PC-9 (cell line): ENCODE data around the gene MAPK8IP3. TPM values are rescaled to one million over a fixed set of nuclear protein-coding genes. Genes with fewer than 3 reads are reported as not detected.

ENCODE experiments used
- BruUV-seq: library from RNA; stranded (reverse); fragments of 400-500 nt; replicated peaks from 2 replicates; lab custom pipeline; 2021; lab: Mats Ljungman, UMichigan
- CTCF ChIA-PET: fragments of 300-600 bp; sonication (Branson Sonifier 250); formaldehyde crosslinking; loops from one replicate; lab custom pipeline; 2022; ENCODE audit warnings: antibody characterized with exemption; lab: Charles Lee
- POLR2A ChIA-PET: fragments of 300-600 bp; sonication (Branson Sonifier 250); formaldehyde crosslinking; loops from one replicate; lab custom pipeline; 2022; ENCODE audit warnings: antibody characterized with exemption; ENCODE audit not compliant: unreplicated experiment; lab: Charles Lee
- DNase-seq, 2 experiments: peaks; one replicate each; pipeline versions ENCODE4 v3.0.0 to v3.0.0-alpha.2; 2015 to 2022; ENCODE audit warnings: mixed read lengths in 1 of 2
- H2AFZ ChIP-seq: fragments of 200-600 bp; sonication (generic); 2 replicates; pipeline ENCODE4 v1.8.1; 2017; ENCODE audit warnings: antibody characterized with exemption
- H3F3A ChIP-seq: fragments of 200-600 bp; sonication (generic); 2 replicates; pipeline ENCODE4 v1.8.1; 2017; ENCODE audit warnings: antibody characterized with exemption, mild to moderate bottlenecking, low read depth; ENCODE audit not compliant: insufficient read depth
- H3K27ac ChIP-seq: fragments of 200-600 bp; sonication (generic); 2 replicates; pipeline ENCODE4 v1.6.1; 2016; ENCODE audit warnings: mixed run types
- H3K27me3 ChIP-seq: fragments of 200-600 bp; sonication (generic); 2 replicates; pipeline ENCODE4 v1.6.1; 2016; ENCODE audit warnings: low read depth, mixed run types; ENCODE audit not compliant: insufficient read depth
- H3K36me3 ChIP-seq: fragments of 200-600 bp; sonication (generic); 2 replicates; pipeline ENCODE4 v1.6.1; 2016; ENCODE audit warnings: low read depth, mixed run types
- H3K4me1 ChIP-seq: fragments of 200-600 bp; sonication (generic); replicated peaks from 2 replicates; pipeline ENCODE4 v1.6.1; 2016; ENCODE audit warnings: mixed run types; ENCODE audit not compliant: insufficient read depth
- H3K4me2 ChIP-seq: fragments of 200-600 bp; sonication (generic); 2 replicates; pipeline ENCODE4 v1.6.1; 2017; ENCODE audit warnings: mixed run types
- H3K4me3 ChIP-seq: fragments of 200-600 bp; sonication (generic); 2 replicates; pipeline ENCODE4 v1.6.1; 2016; ENCODE audit warnings: mixed run types
- H3K79me2 ChIP-seq: fragments of 200-600 bp; sonication (generic); 2 replicates; pipeline ENCODE4 v1.6.1; 2017; ENCODE audit warnings: low read depth, mixed run types
- H3K9me2 ChIP-seq: fragments of 200-600 bp; sonication (generic); 2 replicates; pipeline ENCODE4 v1.8.1; 2017; ENCODE audit warnings: mild to moderate bottlenecking; ENCODE audit not compliant: insufficient read depth
- H3K9me3 ChIP-seq: fragments of 200-600 bp; sonication (generic); 2 replicates; pipeline ENCODE4 v1.8.1; 2016; ENCODE audit warnings: low read depth; ENCODE audit not compliant: insufficient read depth
- H4K20me1 ChIP-seq: fragments of 200-600 bp; sonication (generic); 2 replicates; pipeline ENCODE4 v1.8.1; 2017; ENCODE audit not compliant: insufficient read depth
- EZH2 ChIP-seq: fragments of 200-600 bp; sonication (generic); IDR thresholded peaks from 2 replicates; pipeline ENCODE4 v1.8.0; 2017; ENCODE audit warnings: antibody characterized with exemption, low read depth
- intact Hi-C: fragments of 100-400 bp; cut with micrococcal nuclease; formaldehyde crosslinking; loops from one replicate; pipeline ENCODE4 v1.10.0; 2022; ENCODE audit not compliant: unreplicated experiment
- total RNA-seq: library from RNA; stranded (reverse); gene quantifications from 2 replicates; pipeline ENCODE4 v1.2.3, GENCODE V29; 2021
- TF ChIP-seq, protein P1 (sequence below): fragments of 200-600 bp; sonication (generic); conservative IDR thresholded peaks from 2 replicates; pipeline ENCODE4 v1.6.1; 2017; ENCODE audit warnings: mixed run types, antibody characterized with exemption, mild to moderate bottlenecking, moderate library complexity

Gene MAPK8IP3
- total RNA-seq, 1 experiment from 2014 or later = 125 TPM

DNA sequence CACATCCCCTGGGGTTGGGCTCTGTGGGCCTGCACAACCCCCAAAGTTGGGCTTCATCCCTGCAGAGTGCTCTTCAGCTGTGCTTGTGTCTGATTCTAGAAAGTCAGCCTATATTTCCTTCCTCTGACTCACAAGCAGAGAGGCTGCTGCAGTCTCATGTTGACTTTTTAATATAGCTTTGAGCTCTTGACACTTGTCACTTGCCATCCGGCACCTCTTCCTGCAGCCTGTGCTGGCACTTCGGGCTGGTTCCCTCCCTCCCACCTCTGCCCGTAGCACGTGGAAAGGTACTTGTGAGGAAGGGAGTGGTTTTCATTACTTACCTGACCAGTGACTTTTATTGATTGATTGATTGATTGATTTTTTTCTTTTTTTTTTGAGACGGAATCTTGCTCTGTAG is 47.0 kb upstream of the MAPK8IP3 start:
- H3K27me3 ChIP-seq = no peaks in the 10 kb centered on the region
- no peak overlapping the region for H2AFZ ChIP-seq
- BruUV-seq = no TSS peak
- intact Hi-C loops = no loop called here
- no peaks in the 10 kb centered on the region for H3F3A ChIP-seq
- no peak overlapping the region for H3K4me3 ChIP-seq
- no peak overlapping the region for H3K4me2 ChIP-seq
- no peaks in the 10 kb centered on the region for H3K9me2 ChIP-seq
- H3K27ac ChIP-seq = no peak overlapping the region
- H3K79me2 ChIP-seq = no peaks in the 10 kb centered on the region
- ChIA-PET CTCF (no interaction called here), POLR2A (no interaction called here)
- no peaks in the 10 kb centered on the region for H4K20me1 ChIP-seq
- no peak for DNase-seq
- no peak for TF ChIP-seq EZH2
- TF ChIP-seq, protein P1, sequence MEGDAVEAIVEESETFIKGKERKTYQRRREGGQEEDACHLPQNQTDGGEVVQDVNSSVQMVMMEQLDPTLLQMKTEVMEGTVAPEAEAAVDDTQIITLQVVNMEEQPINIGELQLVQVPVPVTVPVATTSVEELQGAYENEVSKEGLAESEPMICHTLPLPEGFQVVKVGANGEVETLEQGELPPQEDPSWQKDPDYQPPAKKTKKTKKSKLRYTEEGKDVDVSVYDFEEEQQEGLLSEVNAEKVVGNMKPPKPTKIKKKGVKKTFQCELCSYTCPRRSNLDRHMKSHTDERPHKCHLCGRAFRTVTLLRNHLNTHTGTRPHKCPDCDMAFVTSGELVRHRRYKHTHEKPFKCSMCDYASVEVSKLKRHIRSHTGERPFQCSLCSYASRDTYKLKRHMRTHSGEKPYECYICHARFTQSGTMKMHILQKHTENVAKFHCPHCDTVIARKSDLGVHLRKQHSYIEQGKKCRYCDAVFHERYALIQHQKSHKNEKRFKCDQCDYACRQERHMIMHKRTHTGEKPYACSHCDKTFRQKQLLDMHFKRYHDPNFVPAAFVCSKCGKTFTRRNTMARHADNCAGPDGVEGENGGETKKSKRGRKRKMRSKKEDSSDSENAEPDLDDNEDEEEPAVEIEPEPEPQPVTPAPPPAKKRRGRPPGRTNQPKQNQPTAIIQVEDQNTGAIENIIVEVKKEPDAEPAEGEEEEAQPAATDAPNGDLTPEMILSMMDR = no peak
- no peaks in the 10 kb centered on the region for H3K4me1 ChIP-seq
- H3K36me3 ChIP-seq = peaks cover 14% of the 10 kb centered on the region; the same call in 1 of the 2 replicates
- H3K9me3 ChIP-seq = no peaks in the 10 kb centered on the region

DNA sequence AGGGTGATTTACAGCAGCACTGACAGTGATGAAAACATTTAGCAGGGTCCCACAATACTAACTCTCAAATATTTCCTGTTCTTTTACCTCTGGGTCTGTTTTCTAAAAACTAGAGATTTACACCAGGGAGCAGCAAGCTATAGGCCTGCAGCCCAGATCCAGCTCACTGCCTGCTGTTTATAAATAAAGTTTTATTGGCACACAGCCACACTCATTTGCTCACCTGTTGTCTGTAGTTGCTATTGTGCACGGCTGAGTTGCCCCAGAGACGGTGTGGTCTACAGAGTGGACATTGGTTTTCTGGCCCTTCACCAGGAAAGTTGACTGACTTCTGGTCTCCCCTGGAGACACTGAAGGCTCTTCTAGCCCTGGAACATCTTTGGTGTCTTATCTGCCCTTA is 44.2 kb upstream of the MAPK8IP3 start:
- TF ChIP-seq, protein P1 = no peak
- no peak for TF ChIP-seq EZH2
- DNase-seq = no peak
- intact Hi-C loops = no loop called here
- Histone ChIP-seq H2AFZ (no peak overlapping the region), H3K9me3 (no peaks in the 10 kb centered on the region), H3K27ac (no peak overlapping the region), H3K36me3 (peaks cover 22% of the 10 kb centered on the region; the same call in 1 of the 2 replicates), H3K79me2 (no peaks in the 10 kb centered on the region), H3K27me3 (no peaks in the 10 kb centered on the region), H3K9me2 (no peaks in the 10 kb centered on the region), H3F3A (no peaks in the 10 kb centered on the region), H3K4me2 (no peak overlapping the region), H3K4me1 (no peaks in the 10 kb centered on the region), H3K4me3 (no peak overlapping the region), H4K20me1 (no peaks in the 10 kb centered on the region)
- POLR2A ChIA-PET = no interaction called here
- CTCF ChIA-PET = no interaction called here
- BruUV-seq = no TSS peak

DNA sequence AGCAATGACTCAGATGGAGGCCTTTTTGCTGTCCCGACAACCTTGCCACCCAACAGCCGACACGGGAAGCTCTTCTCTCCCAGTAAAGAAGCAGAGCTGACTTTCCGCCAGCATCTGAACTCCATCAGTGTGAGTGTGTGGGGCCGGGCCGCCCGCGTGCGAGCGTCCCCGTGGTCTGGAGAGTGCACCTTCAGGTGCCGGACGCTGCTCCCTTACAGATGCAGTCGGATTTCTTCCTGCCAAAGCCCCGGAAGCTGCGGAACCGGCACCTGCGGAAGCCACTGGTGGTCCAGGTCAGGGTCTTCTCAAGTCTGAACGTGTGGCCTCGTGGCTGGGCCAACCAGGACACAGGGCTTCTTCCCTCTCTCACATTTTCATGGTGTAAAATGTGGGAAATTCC is 43.5 kb upstream of the MAPK8IP3 start:
- intact Hi-C loops = no loop called here
- Histone ChIP-seq H3K4me1 (no peaks in the 10 kb centered on the region), H4K20me1 (no peaks in the 10 kb centered on the region), H3F3A (no peaks in the 10 kb centered on the region), H3K4me2 (no peak overlapping the region), H2AFZ (no peak overlapping the region), H3K4me3 (no peak overlapping the region), H3K9me3 (no peaks in the 10 kb centered on the region), H3K27ac (no peak overlapping the region), H3K27me3 (no peaks in the 10 kb centered on the region), H3K36me3 (peaks cover 22% of the 10 kb centered on the region; the same call in 1 of the 2 replicates), H3K79me2 (no peaks in the 10 kb centered on the region), H3K9me2 (no peaks in the 10 kb centered on the region)
- TF ChIP-seq, protein P1 = no peak
- no peak for TF ChIP-seq EZH2
- BruUV-seq = no TSS peak
- ChIA-PET POLR2A (no interaction called here), CTCF (no interaction called here)
- DNase-seq = no peak
